Measurements from ENCODE around the gene GRAP2. TPM values are rescaled to one million over a fixed set of nuclear protein-coding genes. Genes with fewer than 3 reads are reported as not detected.
A peak's percentile ranks its signal among the peaks of the same experiment; 100 is the strongest.
"Not testable (repeated sequence)": the region's sequence is repeated elsewhere in the genome, so short reads cannot be mapped to it uniquely, and the experiment has no call there.

Gene GRAP2
- polyA plus RNA-seq, 1 donor (not counting 4 experiments of a cell fraction or from before 2014, with no cell fraction given) = not detected

GRCh38 chr22:39991159-39991860, 90.4 kb downstream of the GRAP2 start:
- no peak for DNase-seq (ENCODE audit: low read depth, low spot score)
- FAIRE-seq = no peak
- Histone ChIP-seq H3K9ac (ENCODE audit: control insufficient read depth, extremely low read depth, insufficient read depth, low read length) (no peak overlapping the region), H4K20me1 (ENCODE audit: control insufficient read depth, extremely low read depth, insufficient read depth, low read length) (no peaks in the 10 kb centered on the region), H3K27me3 (ENCODE audit: control insufficient read depth, extremely low read depth, insufficient read depth, low read length) (peaks cover 4% of the 10 kb centered on the region), H3K36me3 (ENCODE audit: control insufficient read depth in 2 of 2, extremely low read depth in 1 of 2, insufficient read depth in 2 of 2, low read length in 2 of 2) (no peaks in the 10 kb centered on the region), H3K4me1 (ENCODE audit: control insufficient read depth, extremely low read depth, insufficient read depth, low read length) (peaks cover 18% of the 10 kb centered on the region), H3K27ac (ENCODE audit: control insufficient read depth, insufficient read depth, low read length) (no peak overlapping the region), H2AFZ (ENCODE audit: control insufficient read depth, low read length) (no peak overlapping the region), H3K9me3 (ENCODE audit: control insufficient read depth, low read depth, low read length) (no peaks in the 10 kb centered on the region), H3K4me2 (ENCODE audit: control insufficient read depth, extremely low read depth, insufficient read depth, low read depth, low read length) (no peak overlapping the region), H3K4me3 (ENCODE audit: control insufficient read depth in 2 of 3, extremely low read depth in 1 of 3, insufficient read depth in 2 of 3, low read depth in 1 of 3, low read length in 3 of 3) (no peak overlapping the region), H3K79me2 (ENCODE audit: control insufficient read depth, insufficient read depth, low read length) (peaks cover 14% of the 10 kb centered on the region), H3K9me1 (ENCODE audit: control insufficient read depth, extremely low read depth, insufficient read depth, low read length) (no peaks in the 10 kb centered on the region)
- TF ChIP-seq EZH2 (IDR thresholded peaks at IDR 0.05; ENCODE audit: low read length) (no peak), CTCF (optimal IDR thresholded peaks at IDR 0.05 in 1 of 3, IDR thresholded peaks at IDR 0.05 in 1 of 3, conservative IDR thresholded peaks at IDR 0.05 in 1 of 3; ENCODE audit: extremely low read depth in 1 of 3, insufficient read depth in 2 of 3, low read length in 3 of 3) (no peak)
- dilution Hi-C loops (cut with MboI; ENCODE audit: extremely low pct_ligation_motif_present, low sequenced_read_pairs) = no loop called here

GRCh38 chr22:39992088-39992826, 91.4 kb downstream of the GRAP2 start:
- no peak for FAIRE-seq
- Histone ChIP-seq H3K9me1 (ENCODE audit: control insufficient read depth, extremely low read depth, insufficient read depth, low read length) (no peaks in the 10 kb centered on the region), H3K9me3 (ENCODE audit: control insufficient read depth, low read depth, low read length) (no peaks in the 10 kb centered on the region), H3K36me3 (ENCODE audit: control insufficient read depth in 2 of 2, extremely low read depth in 1 of 2, insufficient read depth in 2 of 2, low read length in 2 of 2) (peaks cover 0 to under 1% of the 10 kb centered on the region in 2 experiments), H3K4me3 (ENCODE audit: control insufficient read depth in 2 of 3, extremely low read depth in 1 of 3, insufficient read depth in 2 of 3, low read depth in 1 of 3, low read length in 3 of 3) (no peak overlapping the region), H3K9ac (ENCODE audit: control insufficient read depth, extremely low read depth, insufficient read depth, low read length) (no peak overlapping the region), H3K4me2 (ENCODE audit: control insufficient read depth, extremely low read depth, insufficient read depth, low read depth, low read length) (no peak overlapping the region), H3K27ac (ENCODE audit: control insufficient read depth, insufficient read depth, low read length) (no peak overlapping the region), H3K4me1 (ENCODE audit: control insufficient read depth, extremely low read depth, insufficient read depth, low read length) (peaks cover 27% of the 10 kb centered on the region), H3K79me2 (ENCODE audit: control insufficient read depth, insufficient read depth, low read length) (peaks cover 23% of the 10 kb centered on the region), H4K20me1 (ENCODE audit: control insufficient read depth, extremely low read depth, insufficient read depth, low read length) (no peaks in the 10 kb centered on the region), H3K27me3 (ENCODE audit: control insufficient read depth, extremely low read depth, insufficient read depth, low read length) (peaks cover 4% of the 10 kb centered on the region), H2AFZ (ENCODE audit: control insufficient read depth, low read length) (no peak overlapping the region)
- TF ChIP-seq EZH2 (IDR thresholded peaks at IDR 0.05; ENCODE audit: low read length) = no peak
- TF ChIP-seq CTCF (optimal IDR thresholded peaks at IDR 0.05 in 1 of 3, IDR thresholded peaks at IDR 0.05 in 1 of 3, conservative IDR thresholded peaks at IDR 0.05 in 1 of 3; ENCODE audit: extremely low read depth in 1 of 3, insufficient read depth in 2 of 3, low read length in 3 of 3) = no peak
- no peak for DNase-seq (ENCODE audit: low read depth, low spot score)
- dilution Hi-C loops (cut with MboI; ENCODE audit: extremely low pct_ligation_motif_present, low sequenced_read_pairs) = no loop called here

- Histone ChIP-seq H3K79me2 (ENCODE audit: control insufficient read depth, insufficient read depth, low read length) (peaks cover 29% of the 10 kb centered on the region), H3K4me1 (ENCODE audit: control insufficient read depth, extremely low read depth, insufficient read depth, low read length) (peaks cover 33% of the 10 kb centered on the region)
- H2AFZ ChIP-seq (ENCODE audit: control insufficient read depth, low read length); H3K9ac ChIP-seq (ENCODE audit: control insufficient read depth, extremely low read depth, insufficient read depth, low read length); H3K4me2 ChIP-seq (ENCODE audit: control insufficient read depth, extremely low read depth, insufficient read depth, low read depth, low read length); H3K27me3 ChIP-seq (ENCODE audit: control insufficient read depth, extremely low read depth, insufficient read depth, low read length); H3K4me3 ChIP-seq (ENCODE audit: control insufficient read depth in 2 of 3, extremely low read depth in 1 of 3, insufficient read depth in 2 of 3, low read depth in 1 of 3, low read length in 3 of 3); dilution Hi-C loops (cut with MboI; ENCODE audit: extremely low pct_ligation_motif_present, low sequenced_read_pairs); H3K27ac ChIP-seq (ENCODE audit: control insufficient read depth, insufficient read depth, low read length); H3K9me1 ChIP-seq (ENCODE audit: control insufficient read depth, extremely low read depth, insufficient read depth, low read length); DNase-seq (ENCODE audit: low read depth, low spot score); H4K20me1 ChIP-seq (ENCODE audit: control insufficient read depth, extremely low read depth, insufficient read depth, low read length); H3K36me3 ChIP-seq (ENCODE audit: control insufficient read depth in 2 of 2, extremely low read depth in 1 of 2, insufficient read depth in 2 of 2, low read length in 2 of 2); H3K9me3 ChIP-seq (ENCODE audit: control insufficient read depth, low read depth, low read length): not testable (repeated sequence)
- FAIRE-seq = peak; percentile 51
Measured at GRCh38 chr22:39992894-39993293, 92.0 kb downstream of the GRAP2 start.

Data from keratinocyte (primary cell).